Endothelial cell (in vitro differentiated cells): ENCODE data around the gene ZNF202. TPM values are rescaled to one million over a fixed set of nuclear protein-coding genes. Genes with fewer than 3 reads are reported as not detected.

Experiments used
- DNase-seq: peaks from one replicate; pipeline ENCODE4 v3.0.0; 2021; ENCODE audit warnings: low spot score
- H3K27ac Mint-ChIP-seq: one replicate; pipeline ENCODE4 v1.8.0; 2021; ENCODE audit warnings: mixed read lengths, inconsistent platforms; ENCODE audit not compliant: unreplicated experiment
- H3K27me3 Mint-ChIP-seq: one replicate; pipeline ENCODE4 v1.8.0; 2021; ENCODE audit warnings: mild to moderate bottlenecking, moderate library complexity, mixed read lengths, inconsistent platforms; ENCODE audit not compliant: unreplicated experiment
- H3K36me3 Mint-ChIP-seq: one replicate; pipeline ENCODE4 v1.8.0; 2021; ENCODE audit warnings: mild to moderate bottlenecking, low read depth, mixed read lengths, inconsistent platforms; ENCODE audit not compliant: unreplicated experiment
- H3K4me1 Mint-ChIP-seq: one replicate; pipeline ENCODE4 v1.8.0; 2021; ENCODE audit warnings: mild to moderate bottlenecking, mixed read lengths, inconsistent platforms; ENCODE audit not compliant: unreplicated experiment
- H3K4me3 Mint-ChIP-seq: one replicate; pipeline ENCODE4 v1.8.0; 2021; ENCODE audit warnings: mild to moderate bottlenecking, mixed read lengths, inconsistent platforms; ENCODE audit not compliant: unreplicated experiment
- H3K9me3 Mint-ChIP-seq: one replicate; pipeline ENCODE4 v1.8.0; 2021; ENCODE audit warnings: mixed read lengths, inconsistent platforms; ENCODE audit not compliant: unreplicated experiment
- CTCF ChIP-seq: fragments of 200-600 bp; sonication (generic); IDR thresholded peaks from one replicate; pipeline ENCODE4 v1.5.0; 2021; ENCODE audit warnings: antibody characterized with exemption; ENCODE audit not compliant: unreplicated experiment
- long read RNA-seq: library from polyadenylated mRNA; unstranded; transcript quantifications from one replicate; pipeline ENCODE4 v2.0.0, GENCODE V29; 2020; ENCODE audit not compliant: unreplicated experiment
- total RNA-seq: library from RNA; stranded (reverse); fragmentation: NEBNext Ultra II Directional; extraction: Animal tissue kit (Norgen Biotek cat#: 25700); gene quantifications from one replicate; pipeline ENCODE4 v1.2.1, GENCODE V29; 2021; ENCODE audit not compliant: unreplicated experiment

Gene ZNF202
- total RNA-seq: 13.8 TPM
- long read RNA-seq, partial matches to known transcripts: 0 of 4 reads
- long read RNA-seq, other reads (novel, unspliced or antisense): 3 of 4 reads

DNA sequence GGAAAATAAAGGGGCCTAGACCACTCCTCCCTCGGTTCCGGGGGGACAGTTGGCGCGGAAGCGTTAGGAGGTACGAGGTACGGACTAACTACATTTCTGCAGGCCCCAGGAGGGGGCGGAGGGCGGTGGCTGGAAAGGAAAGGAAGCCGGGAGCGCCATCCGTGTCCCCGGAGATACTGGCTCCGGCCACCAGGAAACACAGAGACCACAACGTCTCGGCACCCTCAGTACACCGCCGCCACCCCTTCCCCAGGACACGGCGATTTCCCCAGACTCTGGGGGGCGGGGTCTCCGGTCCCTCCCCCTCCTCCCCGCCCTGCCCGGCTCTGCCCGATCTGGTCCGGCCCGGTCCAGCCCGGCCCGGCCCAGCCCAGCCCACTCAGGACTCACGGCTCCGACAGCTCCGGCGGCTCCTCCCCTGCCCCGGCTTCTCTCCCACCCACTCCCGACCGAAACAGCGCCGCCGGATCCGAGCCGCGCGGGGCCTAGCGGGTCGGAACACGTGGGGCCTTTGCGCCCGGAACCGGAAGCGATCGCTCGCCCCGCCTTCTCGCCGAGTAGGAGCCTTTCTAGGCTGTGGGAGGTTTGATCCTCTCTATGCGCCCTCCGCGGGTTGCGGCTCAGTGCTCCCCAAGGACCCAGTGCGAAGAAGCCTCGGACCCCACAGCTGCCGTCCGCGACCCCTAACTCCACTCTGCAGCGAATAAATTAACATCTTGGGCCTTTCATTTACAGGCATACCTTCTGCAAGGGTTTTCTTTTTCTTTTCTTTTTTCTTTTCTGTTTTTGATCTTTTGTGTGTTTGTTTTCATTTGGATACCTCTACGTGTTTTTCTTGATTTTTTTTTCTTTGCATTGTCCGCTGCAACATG, at the start of gene ZNF202:
Gene ZNF202, minus strand, starts transcription at position 502 of the 872 bp plus-strand sequence. CDS start 10,772 bp downstream, outside the sequence.
- Mint-ChIP-seq H3K36me3 (peaks cover 26% of the 10 kb centered on the region), H3K27ac (peak within 1 kb of the TSS; percentile 96), H3K9me3 (no peaks in the 10 kb centered on the region), H3K4me3 (peak within 1 kb of the TSS; percentile 99), H3K27me3 (peaks cover 2% of the 10 kb centered on the region), H3K4me1 (peaks cover 24% of the 10 kb centered on the region)
- TF ChIP-seq CTCF: no peak
- DNase-seq: peak; percentile 91

DNA sequence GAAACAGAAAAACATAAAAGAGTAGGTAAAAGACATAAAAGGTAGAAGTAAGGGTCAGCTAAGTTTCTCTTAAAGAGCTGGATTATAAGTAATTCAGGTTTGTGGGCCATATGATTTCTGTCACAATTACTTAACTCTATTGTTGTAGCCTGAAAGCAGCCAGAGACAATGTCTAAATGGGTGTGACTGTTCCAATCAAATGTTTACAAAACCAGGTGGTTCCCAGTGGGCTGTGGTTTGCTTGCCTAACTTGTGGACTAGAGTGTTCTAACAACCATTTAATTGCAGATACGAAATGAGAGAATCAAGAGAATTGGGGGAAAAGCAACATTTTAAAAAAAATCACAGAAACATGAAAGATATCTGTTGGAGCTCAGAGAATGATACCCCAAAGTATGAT, 42.1 kb upstream of the ZNF202 start:
- Mint-ChIP-seq H3K27ac (no peak overlapping the region), H3K9me3 (no peaks in the 10 kb centered on the region), H3K27me3 (no peaks in the 10 kb centered on the region), H3K4me3 (no peak overlapping the region), H3K36me3 (peaks cover 4% of the 10 kb centered on the region), H3K4me1 (peaks cover 4% of the 10 kb centered on the region)
- no peak for DNase-seq
- no peak for TF ChIP-seq CTCF

DNA sequence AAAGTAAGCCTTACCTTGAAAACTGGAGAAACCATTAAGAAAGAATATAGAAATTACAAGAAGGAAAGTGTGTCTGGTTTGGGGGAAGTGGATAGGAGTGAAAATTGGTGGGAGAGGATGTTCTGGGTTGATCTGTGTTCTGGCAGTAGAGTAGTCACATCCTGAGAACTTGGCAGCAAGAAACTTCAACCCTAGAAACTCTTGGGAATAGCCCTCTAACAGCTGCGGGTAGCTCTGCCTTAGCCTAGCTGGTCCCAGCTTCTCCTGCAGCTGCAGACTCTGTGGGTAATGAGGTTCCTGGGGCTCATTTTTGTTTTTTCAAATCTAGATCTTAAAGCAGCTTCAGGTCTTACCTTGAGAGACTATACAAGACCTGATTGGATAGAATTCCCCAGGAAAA, 37.1 kb upstream of the ZNF202 start:
- DNase-seq: no peak
- Mint-ChIP-seq H3K4me1 (peaks cover 4% of the 10 kb centered on the region), H3K27ac (no peak overlapping the region), H3K27me3 (no peaks in the 10 kb centered on the region), H3K36me3 (peaks cover 4% of the 10 kb centered on the region), H3K9me3 (no peaks in the 10 kb centered on the region), H3K4me3 (no peak overlapping the region)
- no peak for TF ChIP-seq CTCF

- DNase-seq: no peak
- Mint-ChIP-seq H3K27ac (no peak overlapping the region), H3K27me3 (no peaks in the 10 kb centered on the region), H3K4me1 (peaks cover 7% of the 10 kb centered on the region), H3K36me3 (peaks cover 4% of the 10 kb centered on the region), H3K4me3 (no peak overlapping the region), H3K9me3 (no peaks in the 10 kb centered on the region)
- TF ChIP-seq CTCF: no peak
Observed at GRCh38 chr11:123775715-123776549, 34.5 kb upstream of the ZNF202 start.
